ENCODE data around the gene CCDC146.
"Not testable (repeated sequence)": the region's sequence is repeated elsewhere in the genome, so short reads cannot be mapped to it uniquely, and the experiment has no call there.

The CCDC146 gene

GRCh38 chr7:77306231-77307067 lies 184.0 kb downstream of the CCDC146 start:
- no peak for DNase-seq

DNA sequence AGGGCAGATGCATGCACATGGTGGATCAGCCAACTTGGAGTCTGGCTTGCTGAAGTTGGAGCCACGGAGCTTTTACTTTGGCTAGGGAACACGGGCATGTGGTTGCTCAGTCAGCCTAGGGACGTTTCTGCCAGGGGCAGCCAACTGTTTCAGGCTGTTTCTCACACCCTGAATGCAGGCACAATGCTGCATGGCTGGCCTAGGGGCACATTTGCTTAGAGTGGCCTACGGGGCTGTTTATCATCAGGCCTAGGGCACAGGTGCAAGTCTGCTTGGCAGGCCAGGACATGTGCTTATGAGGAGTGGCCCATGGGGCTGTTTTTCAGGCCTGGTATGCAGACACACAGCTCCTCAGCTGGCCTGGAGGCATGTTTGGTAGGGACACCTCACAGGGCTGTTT lies 186.4 kb downstream of the CCDC146 start:
- no peak for DNase-seq

GRCh38 chr7:77309714-77310220 lies 187.4 kb downstream of the CCDC146 start:
- no peak for DNase-seq

DNA sequence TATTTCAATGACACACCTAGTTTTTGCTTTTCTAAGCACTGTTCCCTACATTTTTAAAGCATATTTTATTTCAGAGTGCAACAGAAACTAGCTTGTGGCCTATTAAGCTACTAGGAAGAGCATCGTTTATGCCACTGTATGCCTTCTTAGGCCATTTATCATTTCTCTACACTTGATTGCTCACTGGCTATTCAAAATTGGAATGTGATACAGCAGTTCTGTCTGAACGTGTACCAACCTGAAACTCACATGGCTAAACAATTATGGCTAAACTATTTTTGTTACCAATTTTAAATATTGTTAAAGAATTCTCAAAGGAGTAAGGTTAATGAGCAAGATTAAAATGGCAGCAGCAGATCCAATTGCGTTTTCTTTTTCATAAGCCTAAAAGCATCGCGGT lies 188.6 kb downstream of the CCDC146 start:
- DNase-seq = no peak

GRCh38 chr7:77313085-77313484 lies 190.7 kb downstream of the CCDC146 start:
- DNase-seq = no peak

DNA sequence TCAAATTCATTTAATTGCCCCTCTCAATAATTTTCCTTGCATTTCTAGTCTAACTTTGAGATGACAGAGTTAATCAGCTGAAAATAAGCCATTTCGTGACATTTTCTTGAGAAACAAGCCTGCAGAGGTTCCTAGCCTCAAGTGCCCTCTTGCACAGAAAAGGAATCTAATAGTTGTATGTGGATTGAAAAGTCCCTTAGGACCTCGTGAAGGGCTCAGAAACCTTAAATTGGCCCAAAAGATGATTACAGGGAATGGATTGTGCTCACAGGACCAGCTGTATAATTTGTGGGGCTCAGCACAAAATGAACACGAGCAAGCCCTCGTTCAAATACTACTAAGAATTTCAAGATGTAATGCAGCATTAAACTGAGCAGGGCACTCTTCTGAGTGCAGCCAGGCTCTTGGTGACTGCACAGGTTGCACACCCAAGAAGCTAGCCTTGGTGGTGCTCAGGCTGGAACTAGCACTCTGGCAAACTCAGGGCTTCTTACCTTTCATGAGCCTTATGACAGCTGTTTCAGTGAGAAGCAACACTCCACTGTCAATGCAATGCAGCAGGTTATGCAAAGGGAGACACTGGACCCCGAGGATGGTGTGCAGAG lies 191.6 kb downstream of the CCDC146 start:
- DNase-seq = no peak

DNA sequence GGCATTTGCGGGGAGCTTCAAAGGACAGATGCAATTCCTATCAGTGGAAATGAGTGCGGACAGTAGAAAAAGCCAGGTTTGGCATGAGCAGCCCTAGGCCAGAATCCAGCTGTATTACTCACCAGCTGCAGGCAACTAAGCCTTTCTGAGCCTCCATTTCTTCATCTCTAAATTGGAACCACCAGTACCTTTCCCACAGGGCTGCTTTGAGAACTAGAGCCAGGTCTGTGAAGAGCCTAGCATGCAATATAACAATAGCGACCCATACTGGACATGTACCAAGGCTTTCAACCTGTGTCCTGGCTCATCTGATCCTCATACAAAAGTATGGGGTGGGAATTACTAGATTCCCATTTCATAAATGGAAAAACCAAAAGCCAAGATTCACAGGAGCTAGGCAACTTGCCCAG lies 192.8 kb downstream of the CCDC146 start:
- no peak for DNase-seq

GRCh38 chr7:77316219-77316978 lies 194.0 kb downstream of the CCDC146 start:
- no peak for DNase-seq

- no peak for DNase-seq
Observed at GRCh38 chr7:77318019-77318418, 195.6 kb downstream of the CCDC146 start.

DNA sequence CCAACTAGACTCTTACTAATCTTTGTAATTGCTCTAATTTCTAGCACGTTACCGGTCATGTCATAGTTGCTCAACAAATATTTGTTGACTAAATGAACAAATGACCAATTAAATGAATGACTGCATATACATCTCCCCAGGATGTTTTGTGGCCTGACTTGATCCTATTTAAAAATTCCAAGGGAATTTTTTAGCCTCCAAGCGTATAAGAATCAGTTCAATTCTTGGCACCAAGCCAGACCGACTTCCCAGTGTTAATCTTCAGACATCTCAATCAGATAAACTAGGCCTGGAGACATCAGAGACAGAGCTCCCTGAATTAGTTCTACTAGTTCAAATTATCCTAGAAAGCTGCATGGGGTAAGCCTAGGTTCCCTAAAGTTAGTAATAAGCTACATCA lies 197.7 kb downstream of the CCDC146 start:
- peak; percentile 17 for DNase-seq

- no peak for DNase-seq
Observed at GRCh38 chr7:77320714-77321113, 198.3 kb downstream of the CCDC146 start.

DNA sequence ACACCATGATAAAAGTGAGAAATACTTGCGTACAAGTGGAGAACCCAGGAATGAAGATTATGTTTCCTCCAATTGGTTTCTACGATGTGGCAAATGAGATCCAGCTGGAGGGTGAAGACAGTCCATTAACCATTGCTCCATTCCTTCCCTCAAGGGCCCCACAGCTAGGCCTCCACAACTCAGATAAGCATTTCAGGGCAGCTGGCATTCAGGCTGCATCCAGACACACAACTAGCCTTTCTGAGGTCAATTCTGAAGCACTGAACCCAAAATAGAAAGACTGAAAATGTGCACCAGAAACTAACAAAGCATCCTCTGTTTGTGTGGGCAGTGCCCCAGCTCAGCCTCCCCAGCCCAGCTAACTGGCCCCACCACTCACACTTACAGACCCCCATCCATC lies 198.9 kb downstream of the CCDC146 start:
- no peak for DNase-seq

- DNase-seq = no peak
Observed at GRCh38 chr7:77326131-77326530, 203.7 kb downstream of the CCDC146 start.

GRCh38 chr7:77327067-77327931 lies 204.9 kb downstream of the CCDC146 start:
- DNase-seq = peak; percentile 74

GRCh38 chr7:77327932-77328628 lies 205.7 kb downstream of the CCDC146 start:
- DNase-seq = no peak

GRCh38 chr7:77328669-77329068 lies 206.3 kb downstream of the CCDC146 start:
- peak; percentile 57 for DNase-seq

DNA sequence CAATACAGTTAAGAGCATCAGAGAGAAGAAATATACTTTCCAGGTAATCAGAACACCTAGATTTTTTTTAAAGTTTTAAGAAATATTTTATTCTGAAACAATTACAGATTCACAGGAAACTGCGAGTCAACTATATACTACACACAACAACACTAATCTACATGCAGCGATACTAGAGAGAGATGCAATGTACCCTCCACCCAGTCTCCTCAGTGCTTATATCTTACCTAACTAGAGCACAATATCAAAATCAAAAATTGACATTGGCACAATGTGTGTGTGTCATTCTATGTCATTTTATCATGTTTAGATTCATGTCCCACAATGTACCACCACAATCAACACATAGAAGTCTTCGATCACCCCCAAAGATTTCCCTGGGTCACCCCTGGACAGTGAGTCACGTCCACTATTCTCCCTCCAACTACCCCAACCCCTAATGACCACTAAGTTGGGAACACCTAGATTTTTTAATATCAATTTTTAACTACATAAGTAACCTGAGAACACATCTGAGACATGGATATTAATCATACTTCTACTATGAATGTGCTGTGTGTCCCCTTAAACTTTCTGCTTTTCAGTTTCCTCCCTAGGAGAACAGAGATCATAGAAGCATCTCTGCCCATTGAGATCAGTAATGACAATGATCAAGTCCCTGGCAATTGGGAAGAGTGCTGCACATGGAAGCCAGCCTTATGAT lies 207.2 kb downstream of the CCDC146 start:
- no peak for DNase-seq

DNA sequence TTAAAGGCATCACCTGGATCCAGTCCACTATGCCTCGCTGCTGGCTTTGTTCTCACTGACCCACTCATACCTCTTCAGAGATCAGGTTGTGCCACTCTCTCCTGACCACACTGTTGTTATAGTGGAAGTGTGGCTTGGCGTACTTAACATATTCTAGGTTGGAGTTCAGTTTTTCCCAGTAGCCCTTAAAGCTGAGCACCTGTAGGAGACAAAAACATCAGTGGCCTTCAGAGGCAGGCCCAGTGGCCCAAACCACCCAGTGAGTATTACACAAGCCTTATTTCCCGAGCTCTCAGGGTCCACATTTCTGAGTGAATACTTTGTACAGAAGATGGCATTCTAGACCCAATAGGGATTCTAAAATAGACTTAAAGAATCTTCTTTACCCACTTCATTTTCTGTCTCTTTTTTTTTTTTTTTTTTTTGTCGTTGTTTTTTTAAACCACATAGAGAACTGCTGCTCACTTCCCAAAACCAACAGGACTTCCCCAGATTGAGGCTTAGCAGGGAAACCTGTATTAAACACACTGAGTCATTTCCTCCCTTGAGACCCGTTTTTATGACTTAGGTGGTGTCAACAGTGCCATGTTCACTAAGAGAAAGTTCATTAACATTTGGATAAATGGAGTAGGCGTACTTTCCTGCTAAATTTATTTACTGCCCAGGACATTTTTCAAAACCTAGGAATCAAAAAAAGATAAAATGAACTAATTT lies 207.9 kb downstream of the CCDC146 start:
- DNase-seq = peak; percentile 51

DNA sequence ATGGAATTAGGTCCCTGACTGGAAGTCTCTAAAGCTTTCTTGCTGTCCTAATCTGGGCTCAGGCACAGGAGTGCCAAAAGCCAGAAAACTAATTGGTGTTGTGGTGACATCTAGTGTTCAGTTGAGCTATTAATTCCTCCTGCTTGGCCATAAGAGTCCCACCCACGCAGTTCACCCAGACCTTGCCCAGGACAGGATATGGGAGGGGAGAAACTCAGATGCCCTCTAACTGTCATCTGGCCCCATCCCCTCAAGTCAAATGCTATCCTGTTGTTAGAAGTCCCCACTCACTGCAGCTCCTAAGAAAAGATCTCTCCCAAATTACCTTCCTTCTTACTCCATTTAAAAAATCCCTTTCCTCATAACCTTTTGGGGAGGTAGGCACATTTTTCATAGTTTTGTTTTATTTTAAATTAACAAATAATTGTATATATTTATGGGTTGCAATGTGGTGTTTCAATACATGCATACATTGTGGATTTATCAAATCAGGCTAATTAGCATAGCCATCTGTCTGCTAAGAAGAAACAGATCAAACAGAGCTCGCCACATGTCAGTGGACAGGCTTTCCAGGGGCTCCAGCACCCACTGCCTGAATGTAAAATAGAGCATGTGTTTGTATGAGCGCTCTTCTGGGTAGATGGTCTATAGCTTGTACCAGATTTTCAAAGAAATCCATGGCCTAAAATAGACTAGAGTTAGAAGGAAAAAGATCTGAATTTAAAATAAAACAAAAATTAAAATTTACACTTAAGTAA lies 209.7 kb downstream of the CCDC146 start:
- peak; percentile 80 for DNase-seq

- not testable (repeated sequence) for DNase-seq
Observed at GRCh38 chr7:77334039-77334438, 211.6 kb downstream of the CCDC146 start.

Data from fibroblast of skin of right quadriceps (primary cell).